Measurements from ENCODE around the gene TBC1D14.

- TF ChIP-seq CTCF (conservative IDR thresholded peaks at IDR 0.05; ENCODE audit: low read depth, low read length) (no peak), EZH2 (IDR thresholded peaks at IDR 0.05; ENCODE audit: borderline replicate concordance, low read depth, low read length, poor library complexity, severe bottlenecking) (no peak)
Measured at GRCh38 chr4:7026107-7026506, 116.5 kb downstream of the TBC1D14 start.
